Measurements from ENCODE around the gene JCHAIN. TPM values are rescaled to one million over a fixed set of nuclear protein-coding genes. Genes with fewer than 3 reads are reported as not detected.

JCHAIN gene
- total and polyA plus RNA-seq, 7 donors, result 1.4 to 206 (median 45.4) TPM; not detected in 1

GRCh38 chr4:70712150-70712549, 45.8 kb upstream of the JCHAIN start:
- Histone ChIP-seq H3K9me3 (no peaks in the 10 kb centered on the region), H3K27me3 (no peaks in the 10 kb centered on the region), H3K4me3 (no peak overlapping the region), H3K27ac (no peak overlapping the region), H3K36me3 (no peaks in the 10 kb centered on the region), H3K4me1 (peaks cover 0 to 22% (median 13%) of the 10 kb centered on the region in 4 donors)
- WGBS, 2 donors, result 87 to 94% methylated on average over 3 of the region's 3 CpGs
- intact Hi-C loops (cut with DNase I), result no loop called here
- TF ChIP-seq CTCF (IDR thresholded peaks at IDR 0.05), result no peak
- no peak for DNase-seq

- H3K4me3 ChIP-seq, result no peak overlapping the region
- TF ChIP-seq POLR2AphosphoS5 (IDR thresholded peaks at IDR 0.05) (no peak), EP300 (IDR thresholded peaks at IDR 0.05) (no peak), CTCF (IDR thresholded peaks at IDR 0.05) (no peak), POLR2A (IDR thresholded peaks at IDR 0.05) (no peak)
- H3K36me3 ChIP-seq, result no peaks in the 10 kb centered on the region
- H3K4me1 ChIP-seq, result peaks cover 0 to 28% (median 19%) of the 10 kb centered on the region in 4 donors
- no peak for DNase-seq
- H3K27ac ChIP-seq, result no peak overlapping the region
- no peaks in the 10 kb centered on the region for H3K27me3 ChIP-seq
- 68 to 81% methylated on average over 3 of the region's 3 CpGs for WGBS, 2 donors
- H3K9me3 ChIP-seq, result no peaks in the 10 kb centered on the region
- intact Hi-C loops (cut with DNase I), result no loop called here
These were observed 45.3 kb upstream of the JCHAIN start for GRCh38 chr4:70711599-70711998.

GRCh38 chr4:70709611-70710205, 43.4 kb upstream of the JCHAIN start:
- Histone ChIP-seq H3K27me3 (no peaks in the 10 kb centered on the region), H3K4me1 (peaks cover 0 to 36% (median 24%) of the 10 kb centered on the region in 4 donors), H3K4me3 (no peak overlapping the region), H3K27ac (no peak overlapping the region), H3K9me3 (no peaks in the 10 kb centered on the region), H3K36me3 (no peaks in the 10 kb centered on the region)
- intact Hi-C loops (cut with DNase I), result loop anchor here (5.0 kb wide), 1 partner anchor 193 kb away; the partner anchor contains the start of gene MOB1B
- no peak for DNase-seq
- 61 to 82% methylated on average over 7 of the region's 7 CpGs for WGBS, 2 donors
- TF ChIP-seq POLR2AphosphoS5 (IDR thresholded peaks at IDR 0.05), result no peak
- no peak for TF ChIP-seq POLR2A (IDR thresholded peaks at IDR 0.05)
- no peak for TF ChIP-seq EP300 (IDR thresholded peaks at IDR 0.05)
- no peak for TF ChIP-seq CTCF (IDR thresholded peaks at IDR 0.05)

GRCh38 chr4:70706516-70706915, 40.2 kb upstream of the JCHAIN start:
- H3K9me3 ChIP-seq, result no peaks in the 10 kb centered on the region
- no peak for DNase-seq
- intact Hi-C loops (cut with DNase I), result loop anchor here (5.0 kb wide), 1 partner anchor 196 kb away; the partner anchor contains the start of gene MOB1B
- 85 to 87% methylated on average over 1 of the region's 1 CpG for WGBS, 2 donors
- H3K27me3 ChIP-seq, result no peaks in the 10 kb centered on the region
- no peak for TF ChIP-seq POLR2AphosphoS5 (IDR thresholded peaks at IDR 0.05)
- no peak for TF ChIP-seq POLR2A (IDR thresholded peaks at IDR 0.05)
- no peak for TF ChIP-seq CTCF (IDR thresholded peaks at IDR 0.05)
- TF ChIP-seq EP300 (IDR thresholded peaks at IDR 0.05), result no peak
- no peaks in the 10 kb centered on the region for H3K36me3 ChIP-seq
- H3K27ac ChIP-seq, result peak overlapping the region; percentile 92 to 98 (median 97)
- H3K4me3 ChIP-seq, result peak overlapping the region in 3 of 4 donors; percentile 79 to 91 (median 88)
- H3K4me1 ChIP-seq, result peaks cover 0 to 30% (median 19%) of the 10 kb centered on the region in 4 donors

Data from sigmoid colon (tissue), 7 donors.